ENCODE results near the gene IFNAR2.

- no peak for TF ChIP-seq CTCF (conservative IDR thresholded peaks at IDR 0.05; ENCODE audit: low read length)
- no peak for TF ChIP-seq EZH2phosphoT487 (IDR thresholded peaks at IDR 0.05; ENCODE audit: borderline replicate concordance, low read depth, low read length)
Measured at GRCh38 chr21:33279330-33279820, 49.6 kb downstream of the IFNAR2 start.

Data from OCI-LY7 (cell line).